ENCODE results near the gene DMTF1. TPM values are rescaled to one million over a fixed set of nuclear protein-coding genes. Genes with fewer than 3 reads are reported as not detected.
"Not testable (repeated sequence)": the region's sequence is repeated elsewhere in the genome, so short reads cannot be mapped to it uniquely, and the experiment has no call there.

Gene DMTF1
- total RNA-seq, 1 donor from 2014 or later: 168 TPM

GRCh38 chr7:87110778-87111177 is 41.5 kb upstream of the DMTF1 start:
- no peak for TF ChIP-seq CTCF (IDR thresholded peaks at IDR 0.05; ENCODE audit: partially characterized antibody, unreplicated experiment)
- Mint-ChIP-seq H3K4me3 (ENCODE audit: unreplicated experiment) (no peak overlapping the region), H3K9me3 (ENCODE audit: unreplicated experiment) (peaks cover 2% of the 10 kb centered on the region), H3K27ac (ENCODE audit: unreplicated experiment) (no peak overlapping the region), H3K4me1 (ENCODE audit: low read depth, unreplicated experiment) (no peaks in the 10 kb centered on the region), H3K27me3 (ENCODE audit: unreplicated experiment) (no peaks in the 10 kb centered on the region), H3K36me3 (ENCODE audit: unreplicated experiment) (peaks cover 9% of the 10 kb centered on the region)
- no peak for DNase-seq

- no peak overlapping the region for H3K4me3 Mint-ChIP-seq (ENCODE audit: unreplicated experiment)
- H3K9me3 Mint-ChIP-seq (ENCODE audit: unreplicated experiment): peaks cover 4% of the 10 kb centered on the region
- H3K27me3 Mint-ChIP-seq (ENCODE audit: unreplicated experiment): no peaks in the 10 kb centered on the region
- no peak overlapping the region for H3K27ac Mint-ChIP-seq (ENCODE audit: unreplicated experiment)
- no peak for DNase-seq
- TF ChIP-seq CTCF (IDR thresholded peaks at IDR 0.05; ENCODE audit: partially characterized antibody, unreplicated experiment): no peak
- H3K36me3 Mint-ChIP-seq (ENCODE audit: unreplicated experiment): peaks cover 7% of the 10 kb centered on the region
- H3K4me1 Mint-ChIP-seq (ENCODE audit: low read depth, unreplicated experiment): no peaks in the 10 kb centered on the region
Observed at GRCh38 chr7:87111877-87112276, 40.4 kb upstream of the DMTF1 start.

GRCh38 chr7:87113077-87113476 is 39.2 kb upstream of the DMTF1 start:
- Mint-ChIP-seq H3K27ac (ENCODE audit: unreplicated experiment) (no peak overlapping the region), H3K27me3 (ENCODE audit: unreplicated experiment) (no peaks in the 10 kb centered on the region), H3K4me3 (ENCODE audit: unreplicated experiment) (no peak overlapping the region), H3K4me1 (ENCODE audit: low read depth, unreplicated experiment) (no peaks in the 10 kb centered on the region), H3K9me3 (ENCODE audit: unreplicated experiment) (peaks cover 4% of the 10 kb centered on the region), H3K36me3 (ENCODE audit: unreplicated experiment) (peaks cover 7% of the 10 kb centered on the region)
- no peak for TF ChIP-seq CTCF (IDR thresholded peaks at IDR 0.05; ENCODE audit: partially characterized antibody, unreplicated experiment)
- no peak for DNase-seq

GRCh38 chr7:87113904-87114303 is 38.3 kb upstream of the DMTF1 start:
- not testable (repeated sequence) for H3K27me3 Mint-ChIP-seq (ENCODE audit: unreplicated experiment); H3K4me3 Mint-ChIP-seq (ENCODE audit: unreplicated experiment); H3K27ac Mint-ChIP-seq (ENCODE audit: unreplicated experiment); H3K4me1 Mint-ChIP-seq (ENCODE audit: low read depth, unreplicated experiment); DNase-seq; H3K9me3 Mint-ChIP-seq (ENCODE audit: unreplicated experiment); H3K36me3 Mint-ChIP-seq (ENCODE audit: unreplicated experiment)

- H3K4me1 Mint-ChIP-seq (ENCODE audit: low read depth, unreplicated experiment); H3K27ac Mint-ChIP-seq (ENCODE audit: unreplicated experiment); H3K27me3 Mint-ChIP-seq (ENCODE audit: unreplicated experiment); H3K9me3 Mint-ChIP-seq (ENCODE audit: unreplicated experiment); DNase-seq; H3K4me3 Mint-ChIP-seq (ENCODE audit: unreplicated experiment); H3K36me3 Mint-ChIP-seq (ENCODE audit: unreplicated experiment): not testable (repeated sequence)
Observed at GRCh38 chr7:87115772-87116171, 36.5 kb upstream of the DMTF1 start.

DNA sequence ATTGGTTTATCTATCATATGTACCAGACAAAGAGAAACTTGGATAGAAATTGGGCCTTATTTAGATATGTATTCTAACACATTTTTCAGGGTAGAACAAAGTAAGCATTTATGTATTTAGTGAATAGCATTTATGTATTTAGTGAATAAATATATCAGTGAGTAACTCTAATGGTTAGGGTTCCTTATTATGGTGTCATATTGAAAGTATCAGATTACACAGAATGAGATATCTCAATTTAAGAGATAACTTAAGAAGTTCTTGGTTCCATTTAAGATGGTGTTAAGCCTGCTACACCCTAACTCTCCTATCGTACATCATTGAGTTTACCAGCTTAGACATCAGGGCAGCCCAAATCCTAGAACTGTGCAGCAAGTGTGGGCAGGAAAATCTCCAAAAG is 35.9 kb upstream of the DMTF1 start:
- TF ChIP-seq CTCF (IDR thresholded peaks at IDR 0.05; ENCODE audit: partially characterized antibody, unreplicated experiment): no peak
- Mint-ChIP-seq H3K4me3 (ENCODE audit: unreplicated experiment) (no peak overlapping the region), H3K36me3 (ENCODE audit: unreplicated experiment) (peaks cover 7% of the 10 kb centered on the region), H3K27me3 (ENCODE audit: unreplicated experiment) (no peaks in the 10 kb centered on the region), H3K9me3 (ENCODE audit: unreplicated experiment) (peaks cover 2% of the 10 kb centered on the region), H3K27ac (ENCODE audit: unreplicated experiment) (no peak overlapping the region), H3K4me1 (ENCODE audit: low read depth, unreplicated experiment) (no peaks in the 10 kb centered on the region)
- DNase-seq: no peak

Data from glutamatergic neuron (in vitro differentiated cells).